HEK293 (cell line): ENCODE data around the gene MAP1LC3A.

ENCODE experiments used
- IKZF3 ChIP-seq: fragments of 450-650 bp; IDR thresholded peaks from 2 replicates; pipeline ENCODE4 v1.5.0; 2018; ENCODE audit warnings: missing biosample characterization, mild to moderate bottlenecking, missing genetic modification characterization, moderate library complexity
- KLF10 ChIP-seq: fragments of 450-650 bp; IDR thresholded peaks from 2 replicates; pipeline ENCODE4 v1.5.1; 2018; ENCODE audit warnings: missing biosample characterization, mild to moderate bottlenecking, missing genetic modification characterization
- KLF16 ChIP-seq: fragments of 450-650 bp; formaldehyde crosslinking; IDR thresholded peaks from 2 replicates; pipeline ENCODE4 v1.5.1; 2017; ENCODE audit warnings: missing biosample characterization, missing genetic modification characterization
- OSR2 ChIP-seq: fragments of 450-650 bp; formaldehyde crosslinking; IDR thresholded peaks from 2 replicates; pipeline ENCODE4 v1.5.1; 2016; ENCODE audit warnings: missing biosample characterization, missing genetic modification characterization
- RBAK ChIP-seq: fragments of 450-650 bp; formaldehyde crosslinking; IDR thresholded peaks from 2 replicates; pipeline ENCODE4 v1.5.1; 2016; ENCODE audit warnings: missing biosample characterization, missing genetic modification characterization
- SP7 ChIP-seq: fragments of 450-650 bp; formaldehyde crosslinking; IDR thresholded peaks from 2 replicates; pipeline ENCODE4 v1.5.1; 2016; ENCODE audit warnings: missing biosample characterization, missing genetic modification characterization
- ZBTB7A ChIP-seq: fragments of 450-650 bp; formaldehyde crosslinking; IDR thresholded peaks from 2 replicates; pipeline ENCODE4 v1.5.1; 2016; ENCODE audit warnings: low read depth, missing biosample characterization, missing genetic modification characterization
- ZIC2 ChIP-seq: fragments of 450-650 bp; formaldehyde crosslinking; IDR thresholded peaks from 2 replicates; pipeline ENCODE4 v1.5.1; 2016; ENCODE audit warnings: missing biosample characterization, missing genetic modification characterization
- ZNF10 ChIP-seq: fragments of 450-650 bp; formaldehyde crosslinking; IDR thresholded peaks from 2 replicates; pipeline ENCODE4 v1.5.1; 2017; ENCODE audit warnings: missing biosample characterization, missing genetic modification characterization
- ZNF16 ChIP-seq: fragments of 450-650 bp; formaldehyde crosslinking; IDR thresholded peaks from 2 replicates; pipeline ENCODE4 v1.5.1; 2016; ENCODE audit warnings: low read depth, missing biosample characterization, missing genetic modification characterization
- ZNF24 ChIP-seq: fragments of 450-650 bp; formaldehyde crosslinking; IDR thresholded peaks from 2 replicates; pipeline ENCODE4 v1.5.1; 2016; ENCODE audit warnings: missing biosample characterization, missing genetic modification characterization
- ZNF248 ChIP-seq: fragments of 450-650 bp; formaldehyde crosslinking; IDR thresholded peaks from 2 replicates; pipeline ENCODE4 v1.5.1; 2017; ENCODE audit warnings: missing biosample characterization, missing genetic modification characterization
- ZNF350 ChIP-seq: fragments of 450-650 bp; formaldehyde crosslinking; IDR thresholded peaks from 2 replicates; pipeline ENCODE4 v1.5.0; 2017; ENCODE audit warnings: missing biosample characterization, mild to moderate bottlenecking, missing genetic modification characterization
- ZNF549 ChIP-seq: fragments of 450-650 bp; IDR thresholded peaks from 2 replicates; pipeline ENCODE4 v1.5.1; 2018; ENCODE audit warnings: missing biosample characterization, missing genetic modification characterization, mild to moderate bottlenecking, inconsistent platforms, moderate library complexity
- ZNF654 ChIP-seq: fragments of 450-650 bp; formaldehyde crosslinking; IDR thresholded peaks from 2 replicates; pipeline ENCODE4 v1.5.1; 2016; ENCODE audit warnings: low read depth, missing biosample characterization, missing genetic modification characterization
- TF ChIP-seq, protein P1 (sequence below): fragments of 450-650 bp; formaldehyde crosslinking; IDR thresholded peaks from 2 replicates; pipeline ENCODE4 v1.5.1; 2016; ENCODE audit warnings: missing biosample characterization, missing genetic modification characterization
- TF ChIP-seq, protein P2 (sequence below): fragments of 450-650 bp; formaldehyde crosslinking; IDR thresholded peaks from 2 replicates; pipeline ENCODE4 v1.5.1; 2016; ENCODE audit warnings: missing biosample characterization, missing genetic modification characterization, borderline replicate concordance
- TF ChIP-seq, protein P3 (sequence below): fragments of 450-650 bp; formaldehyde crosslinking; IDR thresholded peaks from 2 replicates; pipeline ENCODE4 v1.5.1; 2016; ENCODE audit warnings: missing biosample characterization, missing genetic modification characterization
- TF ChIP-seq, protein P4 (sequence below): fragments of 450-650 bp; formaldehyde crosslinking; IDR thresholded peaks from 2 replicates; pipeline ENCODE4 v1.5.1; 2017; ENCODE audit warnings: missing biosample characterization, missing genetic modification characterization
- TF ChIP-seq, protein P5 (sequence below): fragments of 450-650 bp; formaldehyde crosslinking; IDR thresholded peaks from 2 replicates; pipeline ENCODE4 v1.5.1; 2016; ENCODE audit warnings: missing biosample characterization, missing genetic modification characterization
- TF ChIP-seq, protein P6 (sequence below): fragments of 450-650 bp; formaldehyde crosslinking; IDR thresholded peaks from 2 replicates; pipeline ENCODE4 v1.5.1; 2017; ENCODE audit warnings: missing biosample characterization, missing genetic modification characterization
- TF ChIP-seq, protein P7 (sequence below): fragments of 450-650 bp; formaldehyde crosslinking; IDR thresholded peaks from 2 replicates; pipeline ENCODE4 v1.5.1; 2016; ENCODE audit warnings: missing biosample characterization, missing genetic modification characterization, low read depth
- TF ChIP-seq, protein P8 (sequence below): fragments of 450-650 bp; formaldehyde crosslinking; IDR thresholded peaks from 2 replicates; pipeline ENCODE4 v1.5.1; 2017; ENCODE audit warnings: missing biosample characterization, missing genetic modification characterization

MAP1LC3A gene

DNA sequence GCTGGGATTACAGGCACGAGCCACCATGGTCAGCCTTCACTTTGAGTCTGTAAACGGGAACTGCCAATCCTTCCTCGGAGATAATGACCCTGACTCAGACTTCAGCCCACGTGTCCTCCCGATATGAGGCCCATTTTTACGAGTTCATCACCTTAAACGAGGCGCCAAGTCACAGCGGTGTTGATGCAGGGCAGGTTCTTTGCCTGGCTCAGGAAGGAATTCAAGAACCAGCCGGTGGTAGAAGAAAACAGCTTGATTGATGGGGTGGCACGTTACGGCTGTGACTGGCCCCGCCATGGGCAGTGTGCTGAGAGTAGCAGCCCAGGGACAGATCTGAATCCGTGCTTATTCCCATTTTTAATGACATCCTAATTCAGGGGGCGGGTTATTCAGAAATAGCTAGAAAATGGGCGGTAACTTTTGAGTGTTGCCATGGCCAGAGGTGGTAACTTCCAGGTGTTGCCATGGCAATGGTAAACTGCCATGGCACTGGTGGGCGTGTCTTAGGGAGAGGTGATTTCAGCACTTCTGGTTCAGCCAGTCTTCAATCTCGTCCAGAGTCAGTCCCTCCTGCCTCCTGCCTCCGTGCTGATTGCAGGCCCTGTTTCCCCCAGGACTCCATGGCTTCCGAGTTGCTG is 9.1 kb upstream of the MAP1LC3A start (continued):
- TF ChIP-seq, protein P1, sequence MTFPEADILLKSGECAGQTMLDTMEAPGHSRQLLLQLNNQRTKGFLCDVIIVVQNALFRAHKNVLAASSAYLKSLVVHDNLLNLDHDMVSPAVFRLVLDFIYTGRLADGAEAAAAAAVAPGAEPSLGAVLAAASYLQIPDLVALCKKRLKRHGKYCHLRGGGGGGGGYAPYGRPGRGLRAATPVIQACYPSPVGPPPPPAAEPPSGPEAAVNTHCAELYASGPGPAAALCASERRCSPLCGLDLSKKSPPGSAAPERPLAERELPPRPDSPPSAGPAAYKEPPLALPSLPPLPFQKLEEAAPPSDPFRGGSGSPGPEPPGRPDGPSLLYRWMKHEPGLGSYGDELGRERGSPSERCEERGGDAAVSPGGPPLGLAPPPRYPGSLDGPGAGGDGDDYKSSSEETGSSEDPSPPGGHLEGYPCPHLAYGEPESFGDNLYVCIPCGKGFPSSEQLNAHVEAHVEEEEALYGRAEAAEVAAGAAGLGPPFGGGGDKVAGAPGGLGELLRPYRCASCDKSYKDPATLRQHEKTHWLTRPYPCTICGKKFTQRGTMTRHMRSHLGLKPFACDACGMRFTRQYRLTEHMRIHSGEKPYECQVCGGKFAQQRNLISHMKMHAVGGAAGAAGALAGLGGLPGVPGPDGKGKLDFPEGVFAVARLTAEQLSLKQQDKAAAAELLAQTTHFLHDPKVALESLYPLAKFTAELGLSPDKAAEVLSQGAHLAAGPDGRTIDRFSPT (tag by site-specific recombination), result peak; percentile 57; the same call in 1 of the 2 replicates
- TF ChIP-seq ZNF549 (tag by site-specific recombination), result no peak
- peak; percentile 70 for TF ChIP-seq KLF10 (tag by site-specific recombination)
- no peak for TF ChIP-seq ZNF350
- TF ChIP-seq KLF16, result no peak
- TF ChIP-seq, protein P2, sequence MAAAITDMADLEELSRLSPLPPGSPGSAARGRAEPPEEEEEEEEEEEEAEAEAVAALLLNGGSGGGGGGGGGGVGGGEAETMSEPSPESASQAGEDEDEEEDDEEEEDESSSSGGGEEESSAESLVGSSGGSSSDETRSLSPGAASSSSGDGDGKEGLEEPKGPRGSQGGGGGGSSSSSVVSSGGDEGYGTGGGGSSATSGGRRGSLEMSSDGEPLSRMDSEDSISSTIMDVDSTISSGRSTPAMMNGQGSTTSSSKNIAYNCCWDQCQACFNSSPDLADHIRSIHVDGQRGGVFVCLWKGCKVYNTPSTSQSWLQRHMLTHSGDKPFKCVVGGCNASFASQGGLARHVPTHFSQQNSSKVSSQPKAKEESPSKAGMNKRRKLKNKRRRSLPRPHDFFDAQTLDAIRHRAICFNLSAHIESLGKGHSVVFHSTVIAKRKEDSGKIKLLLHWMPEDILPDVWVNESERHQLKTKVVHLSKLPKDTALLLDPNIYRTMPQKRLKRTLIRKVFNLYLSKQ, result no peak
- TF ChIP-seq, protein P3, sequence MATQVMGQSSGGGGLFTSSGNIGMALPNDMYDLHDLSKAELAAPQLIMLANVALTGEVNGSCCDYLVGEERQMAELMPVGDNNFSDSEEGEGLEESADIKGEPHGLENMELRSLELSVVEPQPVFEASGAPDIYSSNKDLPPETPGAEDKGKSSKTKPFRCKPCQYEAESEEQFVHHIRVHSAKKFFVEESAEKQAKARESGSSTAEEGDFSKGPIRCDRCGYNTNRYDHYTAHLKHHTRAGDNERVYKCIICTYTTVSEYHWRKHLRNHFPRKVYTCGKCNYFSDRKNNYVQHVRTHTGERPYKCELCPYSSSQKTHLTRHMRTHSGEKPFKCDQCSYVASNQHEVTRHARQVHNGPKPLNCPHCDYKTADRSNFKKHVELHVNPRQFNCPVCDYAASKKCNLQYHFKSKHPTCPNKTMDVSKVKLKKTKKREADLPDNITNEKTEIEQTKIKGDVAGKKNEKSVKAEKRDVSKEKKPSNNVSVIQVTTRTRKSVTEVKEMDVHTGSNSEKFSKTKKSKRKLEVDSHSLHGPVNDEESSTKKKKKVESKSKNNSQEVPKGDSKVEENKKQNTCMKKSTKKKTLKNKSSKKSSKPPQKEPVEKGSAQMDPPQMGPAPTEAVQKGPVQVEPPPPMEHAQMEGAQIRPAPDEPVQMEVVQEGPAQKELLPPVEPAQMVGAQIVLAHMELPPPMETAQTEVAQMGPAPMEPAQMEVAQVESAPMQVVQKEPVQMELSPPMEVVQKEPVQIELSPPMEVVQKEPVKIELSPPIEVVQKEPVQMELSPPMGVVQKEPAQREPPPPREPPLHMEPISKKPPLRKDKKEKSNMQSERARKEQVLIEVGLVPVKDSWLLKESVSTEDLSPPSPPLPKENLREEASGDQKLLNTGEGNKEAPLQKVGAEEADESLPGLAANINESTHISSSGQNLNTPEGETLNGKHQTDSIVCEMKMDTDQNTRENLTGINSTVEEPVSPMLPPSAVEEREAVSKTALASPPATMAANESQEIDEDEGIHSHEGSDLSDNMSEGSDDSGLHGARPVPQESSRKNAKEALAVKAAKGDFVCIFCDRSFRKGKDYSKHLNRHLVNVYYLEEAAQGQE, result no peak
- TF ChIP-seq, protein P4, sequence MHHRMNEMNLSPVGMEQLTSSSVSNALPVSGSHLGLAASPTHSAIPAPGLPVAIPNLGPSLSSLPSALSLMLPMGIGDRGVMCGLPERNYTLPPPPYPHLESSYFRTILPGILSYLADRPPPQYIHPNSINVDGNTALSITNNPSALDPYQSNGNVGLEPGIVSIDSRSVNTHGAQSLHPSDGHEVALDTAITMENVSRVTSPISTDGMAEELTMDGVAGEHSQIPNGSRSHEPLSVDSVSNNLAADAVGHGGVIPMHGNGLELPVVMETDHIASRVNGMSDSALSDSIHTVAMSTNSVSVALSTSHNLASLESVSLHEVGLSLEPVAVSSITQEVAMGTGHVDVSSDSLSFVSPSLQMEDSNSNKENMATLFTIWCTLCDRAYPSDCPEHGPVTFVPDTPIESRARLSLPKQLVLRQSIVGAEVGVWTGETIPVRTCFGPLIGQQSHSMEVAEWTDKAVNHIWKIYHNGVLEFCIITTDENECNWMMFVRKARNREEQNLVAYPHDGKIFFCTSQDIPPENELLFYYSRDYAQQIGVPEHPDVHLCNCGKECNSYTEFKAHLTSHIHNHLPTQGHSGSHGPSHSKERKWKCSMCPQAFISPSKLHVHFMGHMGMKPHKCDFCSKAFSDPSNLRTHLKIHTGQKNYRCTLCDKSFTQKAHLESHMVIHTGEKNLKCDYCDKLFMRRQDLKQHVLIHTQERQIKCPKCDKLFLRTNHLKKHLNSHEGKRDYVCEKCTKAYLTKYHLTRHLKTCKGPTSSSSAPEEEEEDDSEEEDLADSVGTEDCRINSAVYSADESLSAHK (tag by site-specific recombination), result no peak; the same call in 1 of the 2 replicates
- no peak for TF ChIP-seq ZNF16
- TF ChIP-seq, protein P5, sequence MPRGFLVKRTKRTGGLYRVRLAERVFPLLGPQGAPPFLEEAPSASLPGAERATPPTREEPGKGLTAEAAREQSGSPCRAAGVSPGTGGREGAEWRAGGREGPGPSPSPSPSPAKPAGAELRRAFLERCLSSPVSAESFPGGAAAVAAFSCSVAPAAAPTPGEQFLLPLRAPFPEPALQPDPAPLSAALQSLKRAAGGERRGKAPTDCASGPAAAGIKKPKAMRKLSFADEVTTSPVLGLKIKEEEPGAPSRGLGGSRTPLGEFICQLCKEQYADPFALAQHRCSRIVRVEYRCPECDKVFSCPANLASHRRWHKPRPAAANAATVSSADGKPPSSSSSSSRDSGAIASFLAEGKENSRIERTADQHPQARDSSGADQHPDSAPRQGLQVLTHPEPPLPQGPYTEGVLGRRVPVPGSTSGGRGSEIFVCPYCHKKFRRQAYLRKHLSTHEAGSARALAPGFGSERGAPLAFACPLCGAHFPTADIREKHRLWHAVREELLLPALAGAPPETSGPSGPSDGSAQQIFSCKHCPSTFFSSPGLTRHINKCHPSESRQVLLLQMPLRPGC (tag by site-specific recombination), result 0 out of 2 replicates have a peak, but pooled peaks have one; percentile 18
- TF ChIP-seq ZNF654 (tag by site-specific recombination), result no peak
- peak; percentile 95 for TF ChIP-seq ZIC2 (tag by site-specific recombination)
- TF ChIP-seq ZNF10 (tag by site-specific recombination), result no peak
- TF ChIP-seq, protein P6, sequence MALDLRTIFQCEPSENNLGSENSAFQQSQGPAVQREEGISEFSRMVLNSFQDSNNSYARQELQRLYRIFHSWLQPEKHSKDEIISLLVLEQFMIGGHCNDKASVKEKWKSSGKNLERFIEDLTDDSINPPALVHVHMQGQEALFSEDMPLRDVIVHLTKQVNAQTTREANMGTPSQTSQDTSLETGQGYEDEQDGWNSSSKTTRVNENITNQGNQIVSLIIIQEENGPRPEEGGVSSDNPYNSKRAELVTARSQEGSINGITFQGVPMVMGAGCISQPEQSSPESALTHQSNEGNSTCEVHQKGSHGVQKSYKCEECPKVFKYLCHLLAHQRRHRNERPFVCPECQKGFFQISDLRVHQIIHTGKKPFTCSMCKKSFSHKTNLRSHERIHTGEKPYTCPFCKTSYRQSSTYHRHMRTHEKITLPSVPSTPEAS (tag by site-specific recombination), result no peak
- TF ChIP-seq, protein P7, sequence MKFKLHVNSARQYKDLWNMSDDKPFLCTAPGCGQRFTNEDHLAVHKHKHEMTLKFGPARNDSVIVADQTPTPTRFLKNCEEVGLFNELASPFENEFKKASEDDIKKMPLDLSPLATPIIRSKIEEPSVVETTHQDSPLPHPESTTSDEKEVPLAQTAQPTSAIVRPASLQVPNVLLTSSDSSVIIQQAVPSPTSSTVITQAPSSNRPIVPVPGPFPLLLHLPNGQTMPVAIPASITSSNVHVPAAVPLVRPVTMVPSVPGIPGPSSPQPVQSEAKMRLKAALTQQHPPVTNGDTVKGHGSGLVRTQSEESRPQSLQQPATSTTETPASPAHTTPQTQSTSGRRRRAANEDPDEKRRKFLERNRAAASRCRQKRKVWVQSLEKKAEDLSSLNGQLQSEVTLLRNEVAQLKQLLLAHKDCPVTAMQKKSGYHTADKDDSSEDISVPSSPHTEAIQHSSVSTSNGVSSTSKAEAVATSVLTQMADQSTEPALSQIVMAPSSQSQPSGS (tag by site-specific recombination), result no peak
- peak; percentile 59; the same call in 1 of the 2 replicates for TF ChIP-seq IKZF3 (tag by site-specific recombination)
- no peak for TF ChIP-seq ZNF248 (tag by site-specific recombination)
- no peak for TF ChIP-seq ZBTB7A (tag by site-specific recombination)
- TF ChIP-seq SP7 (tag by site-specific recombination), result peak; percentile 87
- peak; percentile 73 for TF ChIP-seq ZNF24 (tag by site-specific recombination)
- TF ChIP-seq, protein P8, sequence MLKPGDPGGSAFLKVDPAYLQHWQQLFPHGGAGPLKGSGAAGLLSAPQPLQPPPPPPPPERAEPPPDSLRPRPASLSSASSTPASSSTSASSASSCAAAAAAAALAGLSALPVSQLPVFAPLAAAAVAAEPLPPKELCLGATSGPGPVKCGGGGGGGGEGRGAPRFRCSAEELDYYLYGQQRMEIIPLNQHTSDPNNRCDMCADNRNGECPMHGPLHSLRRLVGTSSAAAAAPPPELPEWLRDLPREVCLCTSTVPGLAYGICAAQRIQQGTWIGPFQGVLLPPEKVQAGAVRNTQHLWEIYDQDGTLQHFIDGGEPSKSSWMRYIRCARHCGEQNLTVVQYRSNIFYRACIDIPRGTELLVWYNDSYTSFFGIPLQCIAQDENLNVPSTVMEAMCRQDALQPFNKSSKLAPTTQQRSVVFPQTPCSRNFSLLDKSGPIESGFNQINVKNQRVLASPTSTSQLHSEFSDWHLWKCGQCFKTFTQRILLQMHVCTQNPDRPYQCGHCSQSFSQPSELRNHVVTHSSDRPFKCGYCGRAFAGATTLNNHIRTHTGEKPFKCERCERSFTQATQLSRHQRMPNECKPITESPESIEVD, result no peak
- no peak for TF ChIP-seq RBAK
- TF ChIP-seq OSR2 (tag by site-specific recombination), result peak; percentile 13; the same call in 1 of the 2 replicates
